HepG2 (cell line): ENCODE results near the gene AGT. TPM values are rescaled to one million over a fixed set of nuclear protein-coding genes. Genes with fewer than 3 reads are reported as not detected.

ENCODE experiments used
- ATF7-NPFF ChIP-seq: sonication (generic); formaldehyde crosslinking; IDR thresholded peaks from 2 replicates; pipeline ENCODE4 v1.8.1; 2023; ENCODE audit warnings: mild to moderate bottlenecking, low read depth, missing genetic modification reagents, moderate library complexity
- CENPT ChIP-seq: sonication (generic); formaldehyde crosslinking; IDR thresholded peaks from 2 replicates; pipeline ENCODE4 v1.8.0; 2022; ENCODE audit warnings: low read depth, mild to moderate bottlenecking, moderate library complexity, missing genetic modification reagents
- DRAP1 ChIP-seq: IDR thresholded peaks from 2 replicates; pipeline ENCODE4 v1.6.1; 2016; ENCODE audit warnings: missing genetic modification reagents, missing compliant biosample characterization
- E2F2 ChIP-seq: sonication (generic); formaldehyde crosslinking; IDR thresholded peaks from 2 replicates; pipeline ENCODE4 v1.4.0; 2020; ENCODE audit warnings: missing genetic modification reagents, borderline replicate concordance
- HNRNPL ChIP-seq: fragments of 200-400 bp; formaldehyde crosslinking; IDR thresholded peaks from 2 replicates; pipeline ENCODE4 v1.6.1; 2017; ENCODE audit warnings: mild to moderate bottlenecking, low read depth, low read length
- JUNB ChIP-seq: sonication (generic); formaldehyde crosslinking; IDR thresholded peaks from 2 replicates; pipeline ENCODE4 v1.8.0; 2022; ENCODE audit warnings: missing genetic modification reagents, mild to moderate bottlenecking, borderline replicate concordance
- KLF13 ChIP-seq: sonication (generic); formaldehyde crosslinking; IDR thresholded peaks from 2 replicates; pipeline ENCODE4 v1.4.0; 2020; ENCODE audit warnings: mild to moderate bottlenecking, missing genetic modification reagents
- MTERF4 ChIP-seq: sonication (generic); formaldehyde crosslinking; IDR thresholded peaks from 2 replicates; pipeline ENCODE4 v1.8.0; 2023; ENCODE audit warnings: mild to moderate bottlenecking, missing genetic modification reagents
- NR2F6 ChIP-seq, 2 experiments: IDR thresholded peaks; 2 replicates each; pipeline ENCODE4 v1.6.1; 2016; ENCODE audit warnings: antibody characterized with exemption in 1 of 2, mild to moderate bottlenecking in 1 of 2
- RAD51 ChIP-seq: fragments of 450-650 bp; IDR thresholded peaks from 2 replicates; pipeline ENCODE4 v1.6.1; 2016; ENCODE audit warnings: borderline replicate concordance
- RBM22 ChIP-seq: fragments of 200-400 bp; formaldehyde crosslinking; optimal IDR thresholded peaks from 2 replicates; pipeline ENCODE3; 2017; ENCODE audit warnings: mild to moderate bottlenecking, low read length, moderate library complexity
- SOX13 ChIP-seq, 3 experiments: fragments of 450-650 bp in 1 of 3; sonication (generic) in 1 of 3; formaldehyde crosslinking in 1 of 3; IDR thresholded peaks in 2 of 3; conservative IDR thresholded peaks in 1 of 3; 2 replicates each; pipeline versions ENCODE4 v1.5.0 to v1.6.1; 2016 to 2020; ENCODE audit warnings: antibody characterized with exemption in 1 of 3, mild to moderate bottlenecking in 1 of 3, missing compliant biosample characterization in 1 of 3, missing genetic modification reagents in 1 of 3, moderate library complexity in 1 of 3
- ZBTB10 ChIP-seq: sonication (generic); formaldehyde crosslinking; IDR thresholded peaks from 2 replicates; pipeline ENCODE4 v1.4.0; 2020; ENCODE audit warnings: missing genetic modification reagents, borderline replicate concordance
- ZBTB43 ChIP-seq: sonication (generic); formaldehyde crosslinking; conservative IDR thresholded peaks from 2 replicates; pipeline ENCODE4 v1.4.0; 2020; ENCODE audit warnings: missing genetic modification reagents
- ZC3H13 ChIP-seq: sonication (generic); formaldehyde crosslinking; IDR thresholded peaks from 2 replicates; pipeline ENCODE4 v1.8.1; 2023; ENCODE audit warnings: mild to moderate bottlenecking, missing genetic modification reagents, moderate library complexity
- ZFP1 ChIP-seq: IDR thresholded peaks from 2 replicates; pipeline ENCODE4 v1.6.1; 2016
- ZFX ChIP-seq: sonication (generic); formaldehyde crosslinking; IDR thresholded peaks from 2 replicates; pipeline ENCODE4 v1.4.0; 2020; ENCODE audit warnings: mild to moderate bottlenecking, low read depth, missing genetic modification reagents, moderate library complexity
- ZNF121 ChIP-seq: sonication (generic); formaldehyde crosslinking; IDR thresholded peaks from 2 replicates; pipeline ENCODE4 v1.5.0; 2020; ENCODE audit warnings: mild to moderate bottlenecking, missing genetic modification reagents
- ZNF329 ChIP-seq: sonication (generic); formaldehyde crosslinking; IDR thresholded peaks from 2 replicates; pipeline ENCODE4 v1.9.0; 2021; ENCODE audit warnings: low read depth, mild to moderate bottlenecking, missing genetic modification reagents
- ZNF556 ChIP-seq: sonication (generic); formaldehyde crosslinking; IDR thresholded peaks from 2 replicates; pipeline ENCODE4 v1.4.0; 2020; ENCODE audit warnings: mild to moderate bottlenecking, missing genetic modification reagents, borderline replicate concordance
- ZNF781 ChIP-seq: sonication (generic); formaldehyde crosslinking; IDR thresholded peaks from 2 replicates; pipeline ENCODE4 v1.5.1; 2020; ENCODE audit warnings: borderline replicate concordance, mild to moderate bottlenecking, missing genetic modification reagents; ENCODE audit errors: not compliant biosample characterization
- polyA plus RNA-seq, 8 experiments: library from polyadenylated mRNA; depleted of rRNA in 3 of 8; stranded (reverse) in 7 of 8; unstranded in 1 of 8; fragments of >200 nt; fragmentation: Illumina TruSeq in 4 of 8; extraction: Trizol in 4 of 8; gene quantifications; 2 replicates each; pipeline versions ENCODE4 v1.2.1 to v1.2.3, GENCODE V29; 2011 to 2016; ENCODE audit warnings: low read depth in 4 of 8, missing spikeins in 1 of 8, mixed read lengths in 1 of 8; ENCODE audit not compliant: insufficient read depth in 1 of 8
- total RNA-seq, 5 experiments: library from RNA; depleted of rRNA; stranded (reverse); fragments of >200 nt; fragmentation: Illumina TruSeq; extraction: Trizol; gene quantifications; 2 replicates each; pipeline ENCODE4 v1.2.3, GENCODE V29; 2016; ENCODE audit warnings: low read depth in 1 of 5

AGT gene
- total and polyA plus RNA-seq, 2 of the 13 experiments (the other 11 are each of a cell fraction or from before 2014, with no cell fraction given), result 892 to 2,071 TPM

- TF ChIP-seq SOX13 (IDR thresholded peaks at IDR 0.05), result peak; percentile 70; the same call in 1 of the 2 replicates
- TF ChIP-seq SOX13 (CRISPR knock-in tag; conservative IDR thresholded peaks at IDR 0.05 in 1 of 2, IDR thresholded peaks at IDR 0.05 in 1 of 2), result peak in 1 of 2 experiments; percentile 92; a peak in 2 of 4 replicates
- TF ChIP-seq ZC3H13 (CRISPR knock-in tag), result peak; percentile 67; the same call in 1 of the 2 replicates
- peak; percentile 30; the same call in 1 of the 2 replicates for TF ChIP-seq DRAP1
- peak; percentile 72 for TF ChIP-seq ZFX (CRISPR knock-in tag)
- TF ChIP-seq JUNB, result no peak
- TF ChIP-seq ZNF329 (CRISPR knock-in tag), result no peak
- peak; percentile 15; the same call in 1 of the 2 replicates for TF ChIP-seq ZNF121
- TF ChIP-seq CENPT (CRISPR knock-in tag), result peak; percentile 30; the same call in 1 of the 2 replicates
- TF ChIP-seq RAD51, result 0 out of 2 replicates have a peak, but pooled peaks have one; percentile 15
- no peak for TF ChIP-seq RBM22
- no peak for TF ChIP-seq ZBTB10
- TF ChIP-seq KLF13 (CRISPR knock-in tag), result no peak
- TF ChIP-seq ZBTB43 (CRISPR knock-in tag), result peak; percentile 49
- TF ChIP-seq ZNF781 (CRISPR knock-in tag), result peak; percentile 48
- TF ChIP-seq ATF7-NPFF, result no peak
- peak; percentile 100 for TF ChIP-seq NR2F6 (IDR thresholded peaks at IDR 0.05)
- TF ChIP-seq NR2F6 (CRISPR knock-in tag; IDR thresholded peaks at IDR 0.05), result peak; percentile 100
- TF ChIP-seq ZNF556, result peak; percentile 75; the same call in 1 of the 2 replicates
- TF ChIP-seq HNRNPL, result peak; percentile 97
- peak; percentile 93; the same call in 1 of the 2 replicates for TF ChIP-seq E2F2 (CRISPR knock-in tag)
- TF ChIP-seq ZFP1 (CRISPR knock-in tag), result peak; percentile 89; the same call in 1 of the 2 replicates
- 0 out of 2 replicates have a peak, but pooled peaks have one; percentile 37 for TF ChIP-seq MTERF4 (CRISPR knock-in tag)
These were observed 14.9 kb upstream of the AGT start (continued) for GRCh38 chr1:230728710-230729392.
